ENCODE measurements around the gene MTHFD1L. TPM values are rescaled to one million over a fixed set of nuclear protein-coding genes. Genes with fewer than 3 reads are reported as not detected.

MTHFD1L gene
- total and polyA plus RNA-seq, 4 donors, result 7.6 to 34.9 (median 11.0) TPM

DNA sequence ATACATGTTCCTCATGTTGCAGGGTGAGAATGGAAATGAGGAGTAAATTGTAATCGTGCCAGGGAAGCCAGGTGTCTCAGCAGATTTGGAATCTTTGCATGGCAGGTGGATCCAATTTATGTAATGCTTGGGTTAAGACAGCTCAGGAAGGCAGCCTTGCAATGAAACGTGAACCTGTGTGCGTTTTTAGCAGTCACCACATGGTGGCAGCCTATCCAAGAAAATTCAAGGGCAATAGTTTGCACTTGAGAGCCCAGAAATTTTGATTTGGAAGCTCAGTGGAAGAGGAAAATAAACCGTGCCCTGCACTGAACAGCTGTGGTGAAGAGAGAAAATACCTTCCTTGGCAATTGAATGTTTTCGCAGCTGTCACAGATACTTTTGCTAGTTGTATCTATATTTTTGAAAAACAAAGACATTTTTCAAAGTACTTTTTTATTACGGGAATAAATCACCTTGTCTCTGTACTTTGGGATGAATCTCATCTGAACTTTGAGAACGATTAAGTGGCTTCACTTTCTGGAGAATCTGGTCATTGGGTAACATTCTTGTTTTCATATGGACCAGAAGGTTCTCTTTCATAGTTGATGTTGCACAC, 26.5 kb downstream of the MTHFD1L start:
- 27 to 37% methylated on average over 7 of the region's 7 CpGs for WGBS, 2 donors

DNA sequence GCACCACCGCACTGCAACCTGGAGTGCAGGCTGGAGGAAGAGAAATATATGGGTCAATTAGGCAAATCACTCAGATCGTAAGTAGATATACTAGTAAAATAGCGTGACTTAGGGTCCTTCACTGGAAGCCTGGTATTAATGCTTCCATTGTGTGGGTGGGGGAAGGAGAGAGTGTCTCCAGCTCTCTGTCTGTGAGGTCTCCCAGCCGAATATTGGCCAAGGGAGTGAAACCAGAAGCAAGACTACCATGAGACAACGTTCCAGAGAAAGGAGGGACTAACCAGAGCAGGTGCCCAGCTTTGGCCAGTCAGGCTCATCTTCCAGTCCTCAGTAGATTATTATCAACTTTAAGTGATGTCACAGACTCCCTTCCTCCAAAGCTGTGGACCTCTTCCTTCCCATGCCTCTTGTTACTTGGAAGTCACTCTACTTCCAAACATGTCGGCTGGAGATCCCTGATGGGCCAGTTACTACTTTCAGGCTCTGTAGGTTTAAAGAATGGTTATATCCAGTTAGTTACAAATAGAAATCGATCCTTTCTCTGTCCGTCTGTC, 28.8 kb downstream of the MTHFD1L start:
- ATAC-seq (ENCODE audit: insufficient read depth, low FRiP score), result no peak
- TF ChIP-seq, protein P1, sequence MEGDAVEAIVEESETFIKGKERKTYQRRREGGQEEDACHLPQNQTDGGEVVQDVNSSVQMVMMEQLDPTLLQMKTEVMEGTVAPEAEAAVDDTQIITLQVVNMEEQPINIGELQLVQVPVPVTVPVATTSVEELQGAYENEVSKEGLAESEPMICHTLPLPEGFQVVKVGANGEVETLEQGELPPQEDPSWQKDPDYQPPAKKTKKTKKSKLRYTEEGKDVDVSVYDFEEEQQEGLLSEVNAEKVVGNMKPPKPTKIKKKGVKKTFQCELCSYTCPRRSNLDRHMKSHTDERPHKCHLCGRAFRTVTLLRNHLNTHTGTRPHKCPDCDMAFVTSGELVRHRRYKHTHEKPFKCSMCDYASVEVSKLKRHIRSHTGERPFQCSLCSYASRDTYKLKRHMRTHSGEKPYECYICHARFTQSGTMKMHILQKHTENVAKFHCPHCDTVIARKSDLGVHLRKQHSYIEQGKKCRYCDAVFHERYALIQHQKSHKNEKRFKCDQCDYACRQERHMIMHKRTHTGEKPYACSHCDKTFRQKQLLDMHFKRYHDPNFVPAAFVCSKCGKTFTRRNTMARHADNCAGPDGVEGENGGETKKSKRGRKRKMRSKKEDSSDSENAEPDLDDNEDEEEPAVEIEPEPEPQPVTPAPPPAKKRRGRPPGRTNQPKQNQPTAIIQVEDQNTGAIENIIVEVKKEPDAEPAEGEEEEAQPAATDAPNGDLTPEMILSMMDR (IDR thresholded peaks at IDR 0.05; ENCODE audit: control extremely low read depth, extremely low read depth), result no peak
- H3K27ac ChIP-seq (ENCODE audit: low read depth in 1 of 2, low read length in 1 of 2), result no peak overlapping the region

More for the DNA sequence above, 26.5 kb downstream of the MTHFD1L start:
- peaks cover 0 to 6% (median 4%) of the 10 kb centered on the region in 4 donors for H3K36me3 ChIP-seq (ENCODE audit: control insufficient read depth in 4 of 4, insufficient read depth in 4 of 4, low read length in 4 of 4)
- H3K4me3 ChIP-seq, result no peak overlapping the region
- no peak overlapping the region for H3K27ac ChIP-seq (ENCODE audit: low read depth in 1 of 2, low read length in 1 of 2)
- no peaks in the 10 kb centered on the region for H3K9me3 ChIP-seq (ENCODE audit: control insufficient read depth in 4 of 4, insufficient read depth in 3 of 4, low read length in 3 of 4)
- no peaks in the 10 kb centered on the region for H3K27me3 ChIP-seq (ENCODE audit: control insufficient read depth in 3 of 3, insufficient read depth in 3 of 3, low read length in 2 of 3)
- DNase-seq, result peak; percentile 80 to 89 (median 88)
- peak; percentile 53 for ATAC-seq (ENCODE audit: insufficient read depth, low FRiP score)
- TF ChIP-seq, protein P1 (IDR thresholded peaks at IDR 0.05; ENCODE audit: control extremely low read depth, extremely low read depth), result peak; percentile 92
- H3K9ac ChIP-seq (ENCODE audit: insufficient read depth in 1 of 2, low read length in 2 of 2), result no peak overlapping the region
- peaks cover 0 to 7% (median 5%) of the 10 kb centered on the region in 5 donors for H3K4me1 ChIP-seq (ENCODE audit: control insufficient read depth in 5 of 5, insufficient read depth in 5 of 5, low read length in 5 of 5)

DNA sequence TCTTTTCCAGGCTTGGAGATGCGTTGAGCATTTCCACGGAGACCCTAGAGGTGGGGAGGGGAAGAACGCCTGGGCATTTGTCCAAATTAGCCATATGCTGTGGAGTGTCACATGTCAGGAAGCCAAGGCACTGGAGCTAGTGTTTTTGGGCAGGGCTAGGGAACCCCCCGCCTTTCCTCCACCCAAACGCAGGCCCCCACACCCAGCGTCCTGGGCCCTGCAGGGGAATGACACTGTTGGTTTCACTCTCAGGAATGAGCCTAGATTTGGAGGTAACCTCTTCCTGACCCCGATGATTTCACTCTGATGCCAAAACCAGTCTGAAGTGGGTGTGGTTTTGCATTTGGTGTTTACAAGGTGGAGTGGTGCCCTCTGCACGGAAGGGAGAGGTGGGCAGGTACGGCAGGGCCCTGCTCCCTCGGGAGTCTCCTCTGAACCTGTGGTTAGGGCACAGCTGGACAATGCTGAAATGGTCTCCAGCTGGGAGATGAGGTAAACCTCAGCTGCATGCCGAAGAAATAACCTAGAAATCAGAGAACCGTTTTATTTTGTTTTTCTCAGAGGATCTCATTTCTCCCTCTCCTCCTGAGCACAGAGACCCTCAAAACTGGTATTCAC, 29.5 kb downstream of the MTHFD1L start:
- Histone ChIP-seq H3K36me3 (ENCODE audit: control insufficient read depth in 4 of 4, insufficient read depth in 4 of 4, low read length in 4 of 4) (peaks cover 0 to 9% (median 2%) of the 10 kb centered on the region in 4 donors), H3K4me1 (ENCODE audit: control insufficient read depth in 5 of 5, insufficient read depth in 5 of 5, low read length in 5 of 5) (peaks cover 0 to 7% (median 5%) of the 10 kb centered on the region in 5 donors), H3K27me3 (ENCODE audit: control insufficient read depth in 3 of 3, insufficient read depth in 3 of 3, low read length in 2 of 3) (no peaks in the 10 kb centered on the region), H3K9ac (ENCODE audit: insufficient read depth in 1 of 2, low read length in 2 of 2) (no peak overlapping the region), H3K4me3 (no peak overlapping the region), H3K9me3 (ENCODE audit: control insufficient read depth in 4 of 4, insufficient read depth in 3 of 4, low read length in 3 of 4) (no peaks in the 10 kb centered on the region), H3K27ac (ENCODE audit: low read depth in 1 of 2, low read length in 1 of 2) (no peak overlapping the region)
- DNase-seq, result peak; percentile 76 to 87 (median 85)
- TF ChIP-seq, protein P1 (IDR thresholded peaks at IDR 0.05; ENCODE audit: control extremely low read depth, extremely low read depth), result no peak
- no peak for ATAC-seq (ENCODE audit: insufficient read depth, low FRiP score)
- WGBS, 2 donors, result 46 to 58% methylated on average over 12 of the region's 12 CpGs

More for the DNA sequence above, 28.8 kb downstream of the MTHFD1L start:
- Histone ChIP-seq H3K9ac (ENCODE audit: insufficient read depth in 1 of 2, low read length in 2 of 2) (no peak overlapping the region), H3K9me3 (ENCODE audit: control insufficient read depth in 4 of 4, insufficient read depth in 3 of 4, low read length in 3 of 4) (no peaks in the 10 kb centered on the region), H3K36me3 (ENCODE audit: control insufficient read depth in 4 of 4, insufficient read depth in 4 of 4, low read length in 4 of 4) (peaks cover 0 to 9% (median 2%) of the 10 kb centered on the region in 4 donors), H3K4me3 (no peak overlapping the region), H3K4me1 (ENCODE audit: control insufficient read depth in 5 of 5, insufficient read depth in 5 of 5, low read length in 5 of 5) (peaks cover 0 to 7% (median 5%) of the 10 kb centered on the region in 5 donors), H3K27me3 (ENCODE audit: control insufficient read depth in 3 of 3, insufficient read depth in 3 of 3, low read length in 2 of 3) (no peaks in the 10 kb centered on the region)
- no peak for DNase-seq
- WGBS, 2 donors, result 92 to 96% methylated on average over 8 of the region's 8 CpGs
